SK-N-MC (cell line): ENCODE data around the gene PPP1R12A.

ENCODE experiments used
- EZH2 ChIP-seq: fragments of 200-600 bp; sonication (generic); IDR thresholded peaks from one replicate; pipeline ENCODE4 v1.6.1; 2017; ENCODE audit warnings: antibody characterized with exemption
- FOXP2 ChIP-seq: optimal IDR thresholded peaks from 2 replicates; pipeline ENCODE3; 2011; ENCODE audit warnings: mild to moderate bottlenecking, moderate library complexity; ENCODE audit not compliant: insufficient read depth; ENCODE audit errors: extremely low read length, control extremely low read depth
- POLR2AphosphoS5 ChIP-seq: IDR thresholded peaks from 2 replicates; pipeline ENCODE4 v1.6.1; 2012; ENCODE audit warnings: mild to moderate bottlenecking, low read depth, low read length, borderline replicate concordance

DNA sequence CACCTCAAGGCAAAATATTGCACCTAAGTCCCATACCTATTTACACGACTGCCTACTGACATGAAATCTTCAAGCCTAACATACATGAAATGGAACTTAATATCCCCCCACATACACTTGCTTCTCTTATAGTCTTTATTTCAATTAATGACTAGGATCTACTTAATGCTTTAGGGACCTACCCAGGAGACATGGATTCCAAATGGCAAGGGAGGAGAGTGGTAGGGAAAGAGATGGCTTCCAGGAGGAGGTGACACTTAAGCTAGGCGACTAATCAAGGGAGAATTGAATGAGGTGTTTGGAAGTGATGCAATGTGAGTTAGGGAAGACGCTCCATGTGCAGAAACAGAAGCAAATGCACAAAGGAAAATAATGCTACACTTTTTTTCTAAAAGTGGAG is 9.7 kb upstream of the PPP1R12A start:
- TF ChIP-seq POLR2AphosphoS5 (no peak), EZH2 (no peak), FOXP2 (no peak)
